ENCODE data around the gene PTPRS.

DNA sequence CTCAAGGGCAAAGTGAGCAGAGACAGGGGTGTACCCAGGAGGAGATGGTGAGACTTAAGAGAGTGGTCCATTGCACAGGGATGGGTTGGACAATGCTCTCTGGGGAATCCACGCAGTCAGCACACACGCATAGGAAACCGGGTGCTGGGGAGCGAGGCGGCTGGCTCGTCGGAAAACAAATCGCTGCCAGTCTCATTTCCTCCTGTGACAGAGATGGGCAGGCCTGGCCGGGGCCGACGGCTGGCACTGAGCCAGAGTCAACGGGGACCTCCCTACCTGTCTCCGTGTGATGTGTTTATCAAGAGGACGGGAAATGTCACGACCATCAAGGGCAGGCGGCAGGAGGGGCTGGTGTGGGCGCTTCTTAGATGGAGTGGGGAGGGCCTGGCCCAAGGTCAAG lies 27.3 kb downstream of the PTPRS start:
- no peak for TF ChIP-seq POLR2AphosphoS5 (IDR thresholded peaks at IDR 0.05; ENCODE audit: control insufficient read depth, insufficient read depth, low read depth, low read length)
- TF ChIP-seq GABPB1 (CRISPR knock-in tag; IDR thresholded peaks at IDR 0.05), result no peak
- TF ChIP-seq, protein P1, sequence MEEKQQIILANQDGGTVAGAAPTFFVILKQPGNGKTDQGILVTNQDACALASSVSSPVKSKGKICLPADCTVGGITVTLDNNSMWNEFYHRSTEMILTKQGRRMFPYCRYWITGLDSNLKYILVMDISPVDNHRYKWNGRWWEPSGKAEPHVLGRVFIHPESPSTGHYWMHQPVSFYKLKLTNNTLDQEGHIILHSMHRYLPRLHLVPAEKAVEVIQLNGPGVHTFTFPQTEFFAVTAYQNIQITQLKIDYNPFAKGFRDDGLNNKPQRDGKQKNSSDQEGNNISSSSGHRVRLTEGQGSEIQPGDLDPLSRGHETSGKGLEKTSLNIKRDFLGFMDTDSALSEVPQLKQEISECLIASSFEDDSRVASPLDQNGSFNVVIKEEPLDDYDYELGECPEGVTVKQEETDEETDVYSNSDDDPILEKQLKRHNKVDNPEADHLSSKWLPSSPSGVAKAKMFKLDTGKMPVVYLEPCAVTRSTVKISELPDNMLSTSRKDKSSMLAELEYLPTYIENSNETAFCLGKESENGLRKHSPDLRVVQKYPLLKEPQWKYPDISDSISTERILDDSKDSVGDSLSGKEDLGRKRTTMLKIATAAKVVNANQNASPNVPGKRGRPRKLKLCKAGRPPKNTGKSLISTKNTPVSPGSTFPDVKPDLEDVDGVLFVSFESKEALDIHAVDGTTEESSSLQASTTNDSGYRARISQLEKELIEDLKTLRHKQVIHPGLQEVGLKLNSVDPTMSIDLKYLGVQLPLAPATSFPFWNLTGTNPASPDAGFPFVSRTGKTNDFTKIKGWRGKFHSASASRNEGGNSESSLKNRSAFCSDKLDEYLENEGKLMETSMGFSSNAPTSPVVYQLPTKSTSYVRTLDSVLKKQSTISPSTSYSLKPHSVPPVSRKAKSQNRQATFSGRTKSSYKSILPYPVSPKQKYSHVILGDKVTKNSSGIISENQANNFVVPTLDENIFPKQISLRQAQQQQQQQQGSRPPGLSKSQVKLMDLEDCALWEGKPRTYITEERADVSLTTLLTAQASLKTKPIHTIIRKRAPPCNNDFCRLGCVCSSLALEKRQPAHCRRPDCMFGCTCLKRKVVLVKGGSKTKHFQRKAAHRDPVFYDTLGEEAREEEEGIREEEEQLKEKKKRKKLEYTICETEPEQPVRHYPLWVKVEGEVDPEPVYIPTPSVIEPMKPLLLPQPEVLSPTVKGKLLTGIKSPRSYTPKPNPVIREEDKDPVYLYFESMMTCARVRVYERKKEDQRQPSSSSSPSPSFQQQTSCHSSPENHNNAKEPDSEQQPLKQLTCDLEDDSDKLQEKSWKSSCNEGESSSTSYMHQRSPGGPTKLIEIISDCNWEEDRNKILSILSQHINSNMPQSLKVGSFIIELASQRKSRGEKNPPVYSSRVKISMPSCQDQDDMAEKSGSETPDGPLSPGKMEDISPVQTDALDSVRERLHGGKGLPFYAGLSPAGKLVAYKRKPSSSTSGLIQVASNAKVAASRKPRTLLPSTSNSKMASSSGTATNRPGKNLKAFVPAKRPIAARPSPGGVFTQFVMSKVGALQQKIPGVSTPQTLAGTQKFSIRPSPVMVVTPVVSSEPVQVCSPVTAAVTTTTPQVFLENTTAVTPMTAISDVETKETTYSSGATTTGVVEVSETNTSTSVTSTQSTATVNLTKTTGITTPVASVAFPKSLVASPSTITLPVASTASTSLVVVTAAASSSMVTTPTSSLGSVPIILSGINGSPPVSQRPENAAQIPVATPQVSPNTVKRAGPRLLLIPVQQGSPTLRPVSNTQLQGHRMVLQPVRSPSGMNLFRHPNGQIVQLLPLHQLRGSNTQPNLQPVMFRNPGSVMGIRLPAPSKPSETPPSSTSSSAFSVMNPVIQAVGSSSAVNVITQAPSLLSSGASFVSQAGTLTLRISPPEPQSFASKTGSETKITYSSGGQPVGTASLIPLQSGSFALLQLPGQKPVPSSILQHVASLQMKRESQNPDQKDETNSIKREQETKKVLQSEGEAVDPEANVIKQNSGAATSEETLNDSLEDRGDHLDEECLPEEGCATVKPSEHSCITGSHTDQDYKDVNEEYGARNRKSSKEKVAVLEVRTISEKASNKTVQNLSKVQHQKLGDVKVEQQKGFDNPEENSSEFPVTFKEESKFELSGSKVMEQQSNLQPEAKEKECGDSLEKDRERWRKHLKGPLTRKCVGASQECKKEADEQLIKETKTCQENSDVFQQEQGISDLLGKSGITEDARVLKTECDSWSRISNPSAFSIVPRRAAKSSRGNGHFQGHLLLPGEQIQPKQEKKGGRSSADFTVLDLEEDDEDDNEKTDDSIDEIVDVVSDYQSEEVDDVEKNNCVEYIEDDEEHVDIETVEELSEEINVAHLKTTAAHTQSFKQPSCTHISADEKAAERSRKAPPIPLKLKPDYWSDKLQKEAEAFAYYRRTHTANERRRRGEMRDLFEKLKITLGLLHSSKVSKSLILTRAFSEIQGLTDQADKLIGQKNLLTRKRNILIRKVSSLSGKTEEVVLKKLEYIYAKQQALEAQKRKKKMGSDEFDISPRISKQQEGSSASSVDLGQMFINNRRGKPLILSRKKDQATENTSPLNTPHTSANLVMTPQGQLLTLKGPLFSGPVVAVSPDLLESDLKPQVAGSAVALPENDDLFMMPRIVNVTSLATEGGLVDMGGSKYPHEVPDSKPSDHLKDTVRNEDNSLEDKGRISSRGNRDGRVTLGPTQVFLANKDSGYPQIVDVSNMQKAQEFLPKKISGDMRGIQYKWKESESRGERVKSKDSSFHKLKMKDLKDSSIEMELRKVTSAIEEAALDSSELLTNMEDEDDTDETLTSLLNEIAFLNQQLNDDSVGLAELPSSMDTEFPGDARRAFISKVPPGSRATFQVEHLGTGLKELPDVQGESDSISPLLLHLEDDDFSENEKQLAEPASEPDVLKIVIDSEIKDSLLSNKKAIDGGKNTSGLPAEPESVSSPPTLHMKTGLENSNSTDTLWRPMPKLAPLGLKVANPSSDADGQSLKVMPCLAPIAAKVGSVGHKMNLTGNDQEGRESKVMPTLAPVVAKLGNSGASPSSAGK (IDR thresholded peaks at IDR 0.05), result no peak
- TF ChIP-seq SLC30A9 (CRISPR knock-in tag; IDR thresholded peaks at IDR 0.05), result no peak
- no peak for TF ChIP-seq ZZZ3 (IDR thresholded peaks at IDR 0.05)
- TF ChIP-seq CBX8 (IDR thresholded peaks at IDR 0.05; ENCODE audit: borderline replicate concordance, extremely low read depth, low read depth, low read length, poor library complexity, severe bottlenecking), result no peak
- TF ChIP-seq, protein P2, sequence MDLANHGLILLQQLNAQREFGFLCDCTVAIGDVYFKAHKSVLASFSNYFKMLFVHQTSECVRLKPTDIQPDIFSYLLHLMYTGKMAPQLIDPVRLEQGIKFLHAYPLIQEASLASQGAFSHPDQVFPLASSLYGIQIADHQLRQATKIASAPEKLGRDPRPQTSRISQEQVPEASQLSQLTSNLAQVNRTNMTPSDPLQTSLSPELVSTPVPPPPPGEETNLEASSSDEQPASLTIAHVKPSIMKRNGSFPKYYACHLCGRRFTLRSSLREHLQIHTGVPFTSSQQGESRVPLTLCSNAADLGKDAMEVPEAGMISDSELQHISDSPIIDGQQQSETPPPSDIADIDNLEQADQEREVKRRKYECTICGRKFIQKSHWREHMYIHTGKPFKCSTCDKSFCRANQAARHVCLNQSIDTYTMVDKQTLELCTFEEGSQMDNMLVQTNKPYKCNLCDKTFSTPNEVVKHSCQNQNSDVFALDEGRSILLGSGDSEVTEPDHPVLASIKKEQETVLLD (IDR thresholded peaks at IDR 0.05), result no peak
- TF ChIP-seq MCM2 (IDR thresholded peaks at IDR 0.05; ENCODE audit: low read depth), result no peak
- TF ChIP-seq YY1 (IDR thresholded peaks at IDR 0.05; ENCODE audit: borderline replicate concordance in 1 of 3, control insufficient read depth in 1 of 3, extremely low read depth in 1 of 3, insufficient read depth in 3 of 3, insufficient read length in 1 of 3, insufficient replicate concordance in 2 of 3, low read depth in 1 of 3, low read length in 2 of 3), result no peak
- TF ChIP-seq YBX1 (IDR thresholded peaks at IDR 0.05), result no peak
- TF ChIP-seq, protein P3, sequence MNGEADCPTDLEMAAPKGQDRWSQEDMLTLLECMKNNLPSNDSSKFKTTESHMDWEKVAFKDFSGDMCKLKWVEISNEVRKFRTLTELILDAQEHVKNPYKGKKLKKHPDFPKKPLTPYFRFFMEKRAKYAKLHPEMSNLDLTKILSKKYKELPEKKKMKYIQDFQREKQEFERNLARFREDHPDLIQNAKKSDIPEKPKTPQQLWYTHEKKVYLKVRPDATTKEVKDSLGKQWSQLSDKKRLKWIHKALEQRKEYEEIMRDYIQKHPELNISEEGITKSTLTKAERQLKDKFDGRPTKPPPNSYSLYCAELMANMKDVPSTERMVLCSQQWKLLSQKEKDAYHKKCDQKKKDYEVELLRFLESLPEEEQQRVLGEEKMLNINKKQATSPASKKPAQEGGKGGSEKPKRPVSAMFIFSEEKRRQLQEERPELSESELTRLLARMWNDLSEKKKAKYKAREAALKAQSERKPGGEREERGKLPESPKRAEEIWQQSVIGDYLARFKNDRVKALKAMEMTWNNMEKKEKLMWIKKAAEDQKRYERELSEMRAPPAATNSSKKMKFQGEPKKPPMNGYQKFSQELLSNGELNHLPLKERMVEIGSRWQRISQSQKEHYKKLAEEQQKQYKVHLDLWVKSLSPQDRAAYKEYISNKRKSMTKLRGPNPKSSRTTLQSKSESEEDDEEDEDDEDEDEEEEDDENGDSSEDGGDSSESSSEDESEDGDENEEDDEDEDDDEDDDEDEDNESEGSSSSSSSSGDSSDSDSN (IDR thresholded peaks at IDR 0.05; ENCODE audit: borderline replicate concordance in 1 of 2, low read depth in 2 of 2, low read length in 2 of 2), result no peak
- TF ChIP-seq DACH1 (IDR thresholded peaks at IDR 0.05; ENCODE audit: partially characterized antibody), result no peak

Measured in K562 (cell line).